BLaER1 (cell line): ENCODE data around the gene TBX4.
"Not testable (repeated sequence)": the region's sequence is repeated elsewhere in the genome, so short reads cannot be mapped to it uniquely, and the experiment has no call there.

Experiments
- H3K27ac ChIP-seq: shearing (Covaris generic); formaldehyde crosslinking; 2 replicates; pipeline ENCODE4 v1.8.1; 2022
- H3K27me3 ChIP-seq: shearing (Covaris generic); formaldehyde crosslinking; 2 replicates; pipeline ENCODE4 v1.8.1; 2022
- H3K36me3 ChIP-seq: shearing (Covaris generic); formaldehyde crosslinking; 2 replicates; pipeline ENCODE4 v1.8.1; 2022
- H3K4me1 ChIP-seq: shearing (Covaris generic); formaldehyde crosslinking; 2 replicates; pipeline ENCODE4 v1.8.1; 2022
- H3K4me2 ChIP-seq: shearing (Covaris generic); formaldehyde crosslinking; 2 replicates; pipeline ENCODE4 v1.8.1; 2022
- H3K4me3 ChIP-seq: shearing (Covaris generic); formaldehyde crosslinking; 2 replicates; pipeline ENCODE4 v1.8.1; 2022
- H3K9ac ChIP-seq: shearing (Covaris generic); formaldehyde crosslinking; 2 replicates; pipeline ENCODE4 v1.8.1; 2022
- H3K9me3 ChIP-seq: shearing (Covaris generic); formaldehyde crosslinking; 2 replicates; pipeline ENCODE4 v1.8.1; 2022
- H4K20me1 ChIP-seq: shearing (Covaris generic); formaldehyde crosslinking; 2 replicates; pipeline ENCODE4 v1.8.1; 2022
- Cebpa-rat ChIP-seq: shearing (Covaris generic); IDR thresholded peaks from 2 replicates; pipeline ENCODE4 v1.8.1; 2022

The TBX4 gene

DNA sequence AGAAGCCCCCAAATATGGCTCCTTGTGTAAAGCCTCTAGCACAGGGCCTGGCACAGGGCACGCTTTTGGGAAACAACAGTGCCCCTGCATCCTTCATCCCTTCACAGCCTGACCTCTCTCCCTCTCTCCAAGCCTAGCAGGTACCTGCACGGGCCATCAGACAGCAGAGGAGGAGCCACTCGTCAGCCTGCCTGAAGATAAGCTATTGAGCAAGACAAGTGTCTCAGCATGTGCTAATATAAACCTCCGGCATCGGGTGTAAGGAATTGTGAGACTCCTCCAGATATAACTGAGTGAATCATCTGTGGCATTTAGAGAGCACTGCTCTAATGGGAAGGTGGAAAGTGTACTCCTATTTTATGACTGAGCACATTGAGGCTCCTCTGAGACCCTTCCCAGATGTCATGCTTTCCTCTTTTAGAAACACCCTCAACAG, 38.3 kb downstream of the TBX4 start:
- H3K36me3 ChIP-seq: no peaks in the 10 kb centered on the region
- no peak overlapping the region for H3K27ac ChIP-seq
- H3K4me3 ChIP-seq: no peak overlapping the region
- H3K27me3 ChIP-seq: no peaks in the 10 kb centered on the region
- H3K9me3 ChIP-seq: no peaks in the 10 kb centered on the region
- TF ChIP-seq Cebpa-rat: no peak
- peaks cover 12% of the 10 kb centered on the region for H3K4me1 ChIP-seq
- no peaks in the 10 kb centered on the region for H4K20me1 ChIP-seq
- no peak overlapping the region for H3K9ac ChIP-seq
- H3K4me2 ChIP-seq: no peak overlapping the region

DNA sequence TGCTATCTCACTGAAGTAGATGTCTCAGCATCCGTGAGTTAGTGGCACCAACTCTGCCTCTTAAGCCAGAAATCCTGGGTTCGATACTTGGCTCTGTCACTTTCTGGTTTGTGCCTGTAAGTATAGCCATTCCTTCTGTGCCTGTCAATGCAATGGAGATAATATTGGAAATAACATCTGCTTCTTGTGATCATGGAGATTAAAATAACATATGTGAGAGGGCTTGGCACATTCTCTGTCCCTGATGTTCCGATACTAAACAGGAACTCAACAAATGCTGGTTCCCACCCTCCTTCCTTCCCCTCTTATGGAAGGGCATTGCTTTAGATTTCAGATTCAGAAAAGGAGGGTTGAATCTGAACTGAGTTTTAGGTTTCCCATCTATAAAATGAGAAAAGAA, 39.8 kb downstream of the TBX4 start:
- H3K9me3 ChIP-seq: no peaks in the 10 kb centered on the region
- H3K36me3 ChIP-seq: no peaks in the 10 kb centered on the region
- H4K20me1 ChIP-seq: no peaks in the 10 kb centered on the region
- H3K4me1 ChIP-seq: peaks cover 8% of the 10 kb centered on the region
- no peaks in the 10 kb centered on the region for H3K27me3 ChIP-seq
- H3K9ac ChIP-seq: no peak overlapping the region
- no peak for TF ChIP-seq Cebpa-rat
- no peak overlapping the region for H3K4me2 ChIP-seq
- no peak overlapping the region for H3K4me3 ChIP-seq
- H3K27ac ChIP-seq: no peak overlapping the region

DNA sequence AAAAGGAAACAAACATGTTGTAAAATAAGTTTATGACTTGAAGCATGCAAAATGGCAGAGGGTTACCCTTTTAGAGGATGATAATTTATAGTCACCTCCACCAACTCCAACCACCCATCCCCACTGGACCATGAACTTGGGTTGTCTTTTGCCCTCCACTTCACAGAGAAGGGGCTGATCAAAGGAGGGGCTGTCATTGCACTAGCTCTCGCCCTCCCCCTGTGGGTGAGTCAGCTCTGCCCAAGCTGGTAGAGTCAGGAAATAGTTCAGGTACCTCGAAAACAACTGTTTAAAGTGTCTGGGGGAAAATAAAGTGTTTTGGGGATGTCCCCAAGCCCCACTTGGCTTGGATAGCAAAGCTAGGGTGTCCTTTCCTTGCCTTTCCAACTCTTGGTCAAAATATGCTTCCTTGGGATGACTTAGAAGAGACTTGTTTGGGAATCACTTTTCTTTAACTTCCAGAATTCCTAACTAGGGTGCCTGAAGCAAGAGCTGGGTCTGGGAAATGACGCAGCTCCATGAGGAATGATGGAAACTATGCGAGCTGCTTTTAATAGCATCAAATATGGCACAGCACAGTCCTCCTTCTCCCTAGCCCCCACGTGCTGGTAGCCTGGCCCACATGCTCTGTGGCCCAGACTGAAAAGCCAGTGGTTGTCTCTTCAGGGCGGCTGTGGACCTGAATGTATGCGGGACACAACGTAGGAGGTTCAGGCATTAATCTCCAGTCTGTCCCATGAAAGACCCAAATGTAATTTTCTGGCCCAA, 40.7 kb downstream of the TBX4 start:
- H3K27me3 ChIP-seq: no peaks in the 10 kb centered on the region
- H3K9me3 ChIP-seq: no peaks in the 10 kb centered on the region
- no peak overlapping the region for H3K4me2 ChIP-seq
- peaks cover 8% of the 10 kb centered on the region for H3K4me1 ChIP-seq
- H3K4me3 ChIP-seq: no peak overlapping the region
- H3K27ac ChIP-seq: no peak overlapping the region
- TF ChIP-seq Cebpa-rat: no peak
- no peaks in the 10 kb centered on the region for H3K36me3 ChIP-seq
- no peaks in the 10 kb centered on the region for H4K20me1 ChIP-seq
- no peak overlapping the region for H3K9ac ChIP-seq

DNA sequence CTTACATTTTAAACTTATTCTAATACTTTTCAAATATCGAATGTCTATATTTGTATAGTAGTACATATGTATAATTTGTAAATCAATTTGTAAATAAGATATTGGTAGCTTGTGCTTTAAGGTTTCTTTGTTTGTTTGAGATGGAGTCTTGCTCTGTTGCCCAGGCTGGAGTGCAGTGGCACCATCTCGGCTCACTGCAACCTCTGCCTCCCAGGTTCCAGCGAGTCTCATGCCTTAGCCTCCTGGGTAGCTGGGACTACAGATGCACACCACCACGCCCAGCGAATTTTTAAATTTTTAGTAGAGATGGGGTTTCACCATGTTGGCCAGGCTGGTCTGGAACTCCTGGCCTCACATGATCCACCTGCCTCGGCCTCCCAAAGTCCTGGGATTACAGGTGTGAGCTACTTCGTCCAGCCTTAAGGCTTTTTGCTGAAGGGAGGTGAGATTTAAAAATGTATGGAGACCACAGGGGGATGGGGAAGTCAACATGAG, 41.7 kb downstream of the TBX4 start:
- not testable (repeated sequence) for H4K20me1 ChIP-seq, H3K9me3 ChIP-seq, H3K27me3 ChIP-seq, H3K4me2 ChIP-seq, H3K4me1 ChIP-seq, H3K27ac ChIP-seq, H3K9ac ChIP-seq, H3K36me3 ChIP-seq, H3K4me3 ChIP-seq

DNA sequence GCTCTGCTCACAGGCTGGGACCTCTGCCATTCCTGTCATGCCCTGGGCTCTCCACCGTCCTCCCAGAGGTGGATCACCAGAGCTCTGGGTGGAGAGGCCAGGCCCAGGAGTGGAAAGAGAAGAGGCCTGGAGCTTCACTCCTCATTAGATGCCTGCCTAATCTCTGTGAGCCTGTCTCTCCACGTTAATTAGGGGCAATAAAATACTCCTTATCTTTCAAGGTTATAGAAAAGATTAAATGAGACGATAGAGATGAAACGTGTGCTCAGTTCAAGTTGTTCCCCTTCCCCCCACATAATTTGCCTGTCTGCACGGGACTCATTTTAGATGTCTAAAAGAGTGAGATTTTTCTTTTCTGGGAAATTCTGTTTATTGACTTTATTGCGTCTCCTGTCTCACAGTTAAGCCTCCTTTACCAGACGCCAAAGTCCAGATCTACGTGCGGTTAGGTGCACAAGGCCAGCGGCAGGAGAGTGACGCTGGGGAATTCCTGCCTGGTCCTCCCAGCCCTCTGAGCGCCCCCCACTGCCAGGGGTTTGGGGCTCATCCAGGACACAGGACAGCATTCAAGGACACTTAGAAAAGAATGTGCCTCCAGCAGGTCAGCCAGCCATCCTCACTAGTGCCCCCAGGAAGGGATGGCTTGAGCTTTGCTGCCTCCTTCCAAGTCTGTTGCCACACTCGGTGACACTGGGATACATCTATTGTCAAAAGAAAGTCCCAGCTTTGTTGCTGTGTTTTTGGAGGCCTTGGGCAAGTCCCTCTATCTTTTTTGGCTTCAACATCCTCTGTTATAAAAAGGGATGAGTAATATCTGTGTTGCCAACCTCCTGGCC, 42.3 kb downstream of the TBX4 start:
- no peak overlapping the region for H3K27ac ChIP-seq
- no peak overlapping the region for H3K4me3 ChIP-seq

DNA sequence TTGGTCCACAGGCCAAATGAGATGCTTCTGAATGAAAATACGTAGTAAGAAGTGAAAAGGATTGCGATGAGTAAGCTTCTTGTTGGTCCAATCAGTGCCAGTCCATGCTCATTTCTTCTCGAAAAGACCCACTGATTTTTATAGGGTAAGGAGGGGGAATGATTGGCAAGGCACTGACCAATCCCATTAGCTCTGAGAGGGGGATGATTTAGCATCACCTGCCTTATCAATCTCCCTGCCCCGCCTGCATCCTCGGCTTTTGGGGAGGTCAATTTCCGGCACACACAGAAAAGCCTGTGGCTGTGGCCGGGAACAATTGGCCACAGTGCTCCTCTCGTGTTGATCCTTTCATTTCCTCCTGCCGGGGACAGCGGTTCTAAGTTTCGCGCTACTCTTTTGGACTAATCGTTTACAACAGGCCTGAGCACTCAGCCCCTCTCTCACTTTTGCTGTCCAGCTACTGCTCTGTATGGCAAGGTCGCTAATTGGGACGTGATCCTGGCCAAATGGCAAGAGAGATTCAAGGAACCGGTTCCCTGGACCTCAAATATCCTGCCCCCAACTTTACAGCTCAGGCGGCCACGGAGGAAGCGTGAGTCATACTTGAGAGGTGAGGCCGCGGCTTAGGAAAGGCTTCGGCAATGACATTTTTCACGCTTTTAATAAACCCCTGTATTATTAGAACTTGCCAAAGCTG, 43.1 kb downstream of the TBX4 start:
- Histone ChIP-seq H3K4me3 (no peak overlapping the region), H3K27ac (no peak overlapping the region), H3K27me3 (no peaks in the 10 kb centered on the region), H3K36me3 (no peaks in the 10 kb centered on the region), H4K20me1 (no peaks in the 10 kb centered on the region), H3K4me2 (no peak overlapping the region), H3K9ac (no peak overlapping the region), H3K4me1 (peaks cover 8% of the 10 kb centered on the region), H3K9me3 (no peaks in the 10 kb centered on the region)
- no peak for TF ChIP-seq Cebpa-rat

More for the DNA sequence above, 42.3 kb downstream of the TBX4 start:
- no peaks in the 10 kb centered on the region for H3K36me3 ChIP-seq
- no peaks in the 10 kb centered on the region for H3K27me3 ChIP-seq
- H3K4me2 ChIP-seq: no peak overlapping the region
- no peaks in the 10 kb centered on the region for H4K20me1 ChIP-seq
- no peak overlapping the region for H3K9ac ChIP-seq
- H3K4me1 ChIP-seq: peaks cover 8% of the 10 kb centered on the region
- H3K9me3 ChIP-seq: no peaks in the 10 kb centered on the region
- TF ChIP-seq Cebpa-rat: no peak

DNA sequence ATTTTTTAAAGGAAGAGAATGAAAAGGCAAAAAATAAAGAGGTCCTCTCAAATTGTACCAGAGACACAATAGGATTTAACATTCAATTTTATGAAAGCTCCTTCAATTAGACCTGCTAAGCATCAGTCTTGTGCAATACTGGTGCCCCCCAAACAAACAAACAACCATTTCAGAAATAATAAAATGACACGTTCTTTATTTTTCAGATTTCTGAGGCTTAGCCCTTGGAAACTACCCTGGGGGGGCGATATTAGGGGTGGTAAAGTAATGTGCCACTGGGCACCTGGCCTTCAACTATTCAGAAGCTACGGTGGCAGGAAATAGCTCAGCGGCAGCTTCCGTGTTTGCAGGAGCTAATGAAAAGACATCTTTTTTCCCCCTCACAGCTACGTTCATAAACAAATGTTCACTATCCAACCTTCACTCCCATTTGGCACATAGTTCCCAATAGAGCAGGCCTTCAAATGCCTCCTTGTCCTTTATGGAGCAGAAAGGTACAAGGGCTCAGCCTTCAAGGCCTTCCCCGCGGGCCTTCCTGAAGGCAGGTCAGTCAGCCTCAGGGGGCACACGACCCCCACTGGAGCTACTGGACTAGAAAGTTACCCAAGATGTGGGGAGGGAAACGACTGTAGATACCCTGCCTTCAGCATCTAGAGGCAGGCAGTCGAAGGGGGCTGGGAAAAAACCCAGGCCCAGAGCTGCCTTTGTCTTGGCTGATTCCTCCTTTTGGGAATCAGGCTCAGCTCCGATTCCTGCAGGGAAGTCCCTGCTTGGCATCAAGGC, 44.1 kb downstream of the TBX4 start:
- no peak overlapping the region for H3K4me2 ChIP-seq
- TF ChIP-seq Cebpa-rat: no peak
- H3K9me3 ChIP-seq: no peaks in the 10 kb centered on the region
- no peaks in the 10 kb centered on the region for H4K20me1 ChIP-seq
- H3K27ac ChIP-seq: no peak overlapping the region
- no peaks in the 10 kb centered on the region for H3K27me3 ChIP-seq
- peaks cover 8% of the 10 kb centered on the region for H3K4me1 ChIP-seq
- no peak overlapping the region for H3K4me3 ChIP-seq
- no peak overlapping the region for H3K9ac ChIP-seq
- H3K36me3 ChIP-seq: no peaks in the 10 kb centered on the region

DNA sequence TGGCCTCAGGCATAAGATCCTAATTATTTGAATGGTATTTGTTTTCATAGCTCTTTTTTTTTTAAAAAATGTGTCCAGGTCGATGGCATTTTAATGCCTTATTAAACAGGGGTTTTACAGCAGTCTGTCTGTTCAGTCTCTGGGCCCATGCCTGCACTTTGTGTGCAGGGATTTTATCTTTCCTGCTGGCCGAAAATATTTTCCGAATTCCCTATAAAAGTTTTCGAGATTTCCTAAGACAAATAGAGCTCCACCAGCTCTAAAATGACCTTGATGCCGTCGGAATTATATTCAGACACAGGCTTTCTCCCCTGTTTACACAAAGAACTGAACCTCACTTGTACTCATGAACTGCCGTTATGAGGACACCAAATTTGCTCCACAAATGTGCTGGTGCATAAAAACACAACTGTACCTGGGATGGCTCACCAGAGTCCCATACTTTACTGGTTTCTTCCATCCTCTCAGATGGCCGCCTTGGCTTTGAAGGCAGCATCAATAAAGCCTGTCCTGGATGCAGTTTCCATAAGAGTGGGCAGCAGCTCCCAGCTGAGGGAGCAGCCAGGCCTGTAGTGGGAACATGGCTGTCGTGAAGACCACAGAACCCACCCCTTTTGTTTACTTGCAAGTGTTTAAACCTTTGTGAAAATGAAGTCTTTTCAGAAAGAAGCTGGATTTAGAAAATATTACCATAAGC, 44.9 kb downstream of the TBX4 start:
- H3K27ac ChIP-seq: no peak overlapping the region
- no peak overlapping the region for H3K4me2 ChIP-seq
- H3K27me3 ChIP-seq: no peaks in the 10 kb centered on the region
- no peaks in the 10 kb centered on the region for H4K20me1 ChIP-seq
- TF ChIP-seq Cebpa-rat: no peak
- H3K9ac ChIP-seq: no peak overlapping the region
- no peak overlapping the region for H3K4me3 ChIP-seq
- no peaks in the 10 kb centered on the region for H3K9me3 ChIP-seq
- peaks cover 8% of the 10 kb centered on the region for H3K4me1 ChIP-seq
- no peaks in the 10 kb centered on the region for H3K36me3 ChIP-seq
